Activated CD4-positive, alpha-beta T cell treated with anti-CD3 and anti-CD28 coated beads for 4 hours (primary cell): Measurements from ENCODE around the gene LYVE1.
"Not testable (repeated sequence)": the region's sequence is repeated elsewhere in the genome, so short reads cannot be mapped to it uniquely, and the experiment has no call there.

ENCODE experiments used
- DNase-seq, 2 donors: peaks; one replicate each; pipeline ENCODE4 v3.0.0-alpha.2; 2020

The LYVE1 gene, protein sequence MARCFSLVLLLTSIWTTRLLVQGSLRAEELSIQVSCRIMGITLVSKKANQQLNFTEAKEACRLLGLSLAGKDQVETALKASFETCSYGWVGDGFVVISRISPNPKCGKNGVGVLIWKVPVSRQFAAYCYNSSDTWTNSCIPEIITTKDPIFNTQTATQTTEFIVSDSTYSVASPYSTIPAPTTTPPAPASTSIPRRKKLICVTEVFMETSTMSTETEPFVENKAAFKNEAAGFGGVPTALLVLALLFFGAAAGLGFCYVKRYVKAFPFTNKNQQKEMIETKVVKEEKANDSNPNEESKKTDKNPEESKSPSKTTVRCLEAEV

DNA sequence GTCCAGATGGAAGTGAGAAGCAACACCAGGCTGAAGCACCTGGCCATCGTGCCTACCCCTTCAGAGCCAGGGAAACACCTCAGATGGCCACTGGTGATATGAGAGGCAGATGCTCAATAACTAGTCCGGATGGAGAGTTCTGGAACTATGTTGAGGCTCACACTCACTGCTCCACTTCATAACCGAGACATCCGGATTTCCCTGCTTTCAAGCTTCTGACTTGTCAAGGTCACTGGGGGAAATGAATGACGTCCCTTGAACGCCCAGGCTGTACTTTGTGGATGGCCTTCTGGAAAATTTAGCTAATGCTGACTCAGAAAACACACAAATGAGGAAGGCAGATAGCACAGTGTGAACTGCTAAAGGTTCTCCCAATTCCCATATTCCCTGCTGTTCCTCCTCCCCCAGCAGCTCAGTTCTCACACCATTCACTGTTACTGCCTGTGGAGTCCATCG is at the start of gene LYVE1:
TSS of gene LYVE1 (minus strand) at position 180 of the 456 bp plus-strand sequence. CDS start at position 47, 133 bp downstream.
- no peak for DNase-seq

DNA sequence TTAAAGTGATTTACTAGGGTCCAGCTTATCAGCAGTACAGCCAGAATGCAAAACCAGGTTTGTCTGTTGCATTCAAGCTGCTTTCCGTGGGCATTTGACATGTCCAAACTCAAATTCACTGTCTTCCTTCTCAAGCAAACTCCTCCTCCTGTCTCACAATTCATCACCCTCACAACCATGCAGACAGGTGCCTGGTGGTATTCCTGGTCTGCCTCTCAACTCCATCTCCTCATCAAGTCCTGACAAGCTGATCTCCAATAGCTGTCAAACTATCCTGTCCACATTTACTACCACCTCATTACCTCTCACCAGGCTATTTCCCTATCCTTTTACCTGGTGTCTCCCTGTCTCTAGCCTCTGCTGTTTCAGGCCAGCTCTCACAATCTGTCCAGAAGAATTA is 49.1 kb upstream of the LYVE1 start:
- DNase-seq: no peak

DNA sequence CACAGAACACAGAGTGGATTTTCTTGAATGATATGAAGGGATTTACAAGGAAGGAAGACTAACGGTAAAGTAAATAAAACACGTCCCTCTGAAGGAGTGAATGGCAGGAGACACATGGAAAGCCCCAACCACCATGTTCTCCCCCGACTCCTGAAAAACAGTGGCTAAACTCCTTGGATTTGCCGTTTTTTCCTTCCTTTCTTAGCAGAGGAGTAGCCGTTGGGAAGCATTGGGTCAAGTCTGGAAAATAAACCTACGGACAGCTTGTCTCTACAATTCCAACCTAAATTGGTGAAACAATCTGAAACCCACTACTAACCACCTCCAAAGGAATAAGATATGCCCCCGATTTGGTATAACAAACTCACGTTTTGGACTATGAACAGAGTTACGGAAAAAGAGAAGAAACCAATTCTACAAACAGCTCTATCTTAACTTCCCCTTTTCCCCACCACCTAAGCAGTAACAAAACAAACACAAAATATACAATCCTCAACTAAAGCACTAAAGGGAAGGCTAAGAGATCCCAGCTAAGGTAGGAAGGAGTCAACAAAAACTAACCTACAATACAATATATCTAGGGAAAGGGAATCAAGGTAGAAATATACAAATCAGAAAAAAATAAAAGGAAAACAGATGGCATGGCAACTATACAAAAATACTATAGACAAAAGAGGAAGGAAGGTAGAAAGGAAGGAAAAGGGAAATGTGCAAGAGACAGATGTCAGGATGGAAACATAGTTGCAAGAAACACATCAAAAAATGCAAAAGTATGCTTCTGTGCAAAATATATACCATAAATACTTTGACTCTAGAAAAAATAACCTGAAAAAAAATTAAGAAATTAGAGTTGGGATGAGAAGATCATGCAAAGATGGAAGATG is 43.8 kb upstream of the LYVE1 start:
- no peak for DNase-seq

DNA sequence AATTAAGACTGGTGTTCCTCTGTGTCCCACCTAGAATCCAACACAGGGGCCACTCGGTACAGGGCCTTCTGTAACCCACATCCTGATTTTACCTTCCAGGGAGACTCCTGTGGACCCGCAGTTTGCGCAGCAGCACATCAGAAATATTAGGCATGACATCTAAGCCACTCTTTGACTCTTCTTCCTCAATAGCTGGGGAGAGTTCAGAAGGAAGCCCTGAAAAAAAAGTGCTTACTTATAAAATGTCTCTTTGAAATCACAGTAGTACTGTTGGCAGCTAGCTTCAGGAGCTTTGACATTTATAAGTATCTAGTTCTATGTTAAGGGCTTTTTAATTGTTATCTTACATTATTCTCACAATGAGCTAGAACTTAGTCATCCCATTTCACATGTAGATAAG is 41.2 kb upstream of the LYVE1 start:
- no peak for DNase-seq

DNA sequence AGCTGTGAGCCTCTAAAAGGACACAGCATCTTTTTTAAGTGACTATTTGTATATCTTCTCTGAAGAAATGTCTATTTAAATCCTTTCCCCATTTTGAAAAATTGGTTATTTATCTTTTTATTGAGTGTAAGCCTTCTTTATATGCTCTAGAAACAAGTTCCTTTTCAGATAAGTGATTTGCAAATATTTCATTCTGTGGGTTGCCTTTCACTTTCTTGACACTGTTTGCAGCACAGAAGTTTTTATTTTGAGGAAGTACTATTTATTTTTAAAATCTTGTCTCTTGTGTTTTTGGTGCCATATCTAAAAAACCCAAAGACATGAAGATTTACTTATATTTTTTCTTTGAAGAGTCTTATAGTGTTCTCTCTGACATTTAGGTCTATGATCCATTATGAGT is 40.1 kb upstream of the LYVE1 start:
- no peak for DNase-seq

DNA sequence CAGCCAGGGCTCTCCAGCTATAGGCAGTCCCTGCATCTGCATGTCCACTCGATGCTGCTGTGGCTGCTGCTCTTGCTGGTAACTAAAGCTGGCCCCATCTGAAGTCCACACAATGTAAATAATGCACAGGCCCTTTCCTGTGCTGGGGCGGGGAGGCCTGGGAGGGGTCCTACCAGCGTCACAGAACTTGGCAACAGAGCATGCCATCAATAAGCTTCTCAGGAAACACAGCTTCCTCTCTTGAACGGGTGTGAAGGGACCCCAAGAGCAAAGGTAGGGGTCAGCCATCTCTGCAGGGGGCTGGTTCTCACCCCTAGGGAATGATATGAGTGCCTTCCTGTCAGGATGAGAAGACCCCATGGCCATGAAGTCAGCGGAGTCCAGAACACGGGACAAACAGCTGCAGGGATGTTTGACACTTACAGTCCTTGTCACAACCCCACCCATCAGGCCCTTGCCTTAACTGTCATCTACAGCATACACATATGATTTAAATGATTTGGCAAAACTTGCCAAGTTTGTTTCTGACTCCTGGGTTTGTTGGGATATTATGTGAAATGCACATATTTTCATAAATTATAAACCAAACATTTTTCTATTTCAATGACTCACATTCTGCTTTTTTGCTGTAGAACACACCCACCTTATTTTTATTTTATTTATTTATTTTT is 39.1 kb upstream of the LYVE1 start:
- no peak for DNase-seq

DNA sequence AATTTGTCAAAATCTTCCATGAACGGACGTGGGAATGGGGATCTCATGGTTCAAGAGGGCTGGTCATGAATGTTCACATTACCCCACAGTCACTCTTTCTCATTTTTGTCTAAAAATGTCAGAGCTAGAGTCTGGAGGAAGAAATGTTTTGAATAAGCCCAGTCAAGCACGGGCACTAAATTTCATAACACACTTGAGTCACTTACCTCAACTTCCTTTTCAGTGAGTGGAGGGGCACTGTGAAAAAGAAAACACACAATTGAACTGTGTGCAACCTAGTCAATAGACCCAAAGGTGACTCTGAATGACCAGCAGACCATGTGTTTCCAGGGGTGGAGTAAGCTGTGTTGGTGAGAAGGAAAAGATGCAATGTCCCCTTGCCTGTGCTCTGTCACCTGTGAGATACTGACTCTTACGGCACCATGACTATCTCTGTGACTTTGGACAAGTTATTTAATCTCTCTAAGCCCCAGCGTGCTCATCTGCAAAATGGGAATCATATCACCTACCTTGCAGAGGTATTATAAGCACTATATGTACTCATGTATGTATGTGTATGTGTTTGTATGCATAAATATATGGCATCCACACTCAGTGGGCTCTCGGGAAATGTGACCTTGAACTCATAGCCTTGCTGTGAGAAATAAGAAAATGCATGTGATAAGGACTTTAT is 38.2 kb upstream of the LYVE1 start:
- no peak for DNase-seq

DNA sequence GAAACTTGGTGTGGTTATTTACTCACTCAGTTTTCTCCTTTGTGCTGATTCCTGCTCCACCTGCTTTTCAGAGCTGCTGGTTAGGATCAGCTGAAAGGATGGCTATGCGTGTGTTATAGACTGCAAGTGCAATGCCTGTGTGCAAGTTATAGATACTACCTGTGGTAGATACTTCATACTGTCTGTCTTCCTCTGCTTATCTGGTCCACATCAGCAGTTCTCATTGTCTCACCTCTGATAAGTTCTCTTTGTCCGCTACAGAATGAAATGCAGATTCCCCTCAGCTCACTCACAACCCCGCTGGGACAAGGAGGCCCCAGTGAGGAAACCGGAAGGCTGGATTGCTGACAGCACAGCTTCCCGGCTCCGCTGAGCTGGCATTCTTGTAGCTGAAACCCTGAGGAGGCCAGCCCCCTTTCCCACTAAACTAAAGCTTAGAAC is 37.5 kb upstream of the LYVE1 start:
- DNase-seq: no peak

DNA sequence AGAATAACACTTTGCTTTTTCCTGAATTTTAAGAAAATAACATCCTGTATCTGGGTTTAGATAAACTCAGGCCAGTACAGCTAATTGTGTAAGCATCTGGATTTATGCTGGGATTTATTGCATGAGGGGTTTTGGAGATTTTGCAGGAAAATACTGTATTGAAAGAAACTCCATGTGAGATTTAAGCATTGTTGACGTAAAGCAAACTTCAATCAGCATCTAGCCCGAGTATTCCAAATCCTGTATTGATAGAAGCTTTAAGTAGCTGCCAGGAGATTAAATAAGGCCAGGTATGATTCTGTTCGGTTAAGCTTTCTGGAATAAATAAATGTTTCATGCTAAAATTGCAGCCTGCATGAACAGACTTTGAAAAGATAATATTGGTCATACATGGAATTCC is 36.3 kb upstream of the LYVE1 start:
- DNase-seq: no peak

DNA sequence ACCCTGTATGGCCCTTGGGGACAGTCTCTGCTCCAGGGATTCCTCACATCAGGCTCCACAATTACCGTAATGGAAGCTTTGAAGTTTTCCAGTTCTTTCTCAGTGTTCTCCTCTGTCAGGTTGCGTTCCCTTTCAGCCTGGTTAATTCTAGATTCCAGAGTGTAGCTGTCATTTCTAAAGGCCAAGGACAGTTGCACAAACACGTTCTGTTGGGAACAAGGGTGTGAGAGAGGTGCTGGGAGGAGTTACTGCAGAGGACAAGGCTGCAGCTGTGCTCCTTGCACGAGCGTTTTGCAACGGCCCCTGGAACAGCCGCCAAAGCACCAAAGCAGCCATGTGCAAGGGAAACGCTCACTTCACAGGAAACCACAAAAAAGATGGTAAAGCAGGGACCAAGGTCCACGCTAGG is 35.9 kb upstream of the LYVE1 start:
- DNase-seq: no peak

DNA sequence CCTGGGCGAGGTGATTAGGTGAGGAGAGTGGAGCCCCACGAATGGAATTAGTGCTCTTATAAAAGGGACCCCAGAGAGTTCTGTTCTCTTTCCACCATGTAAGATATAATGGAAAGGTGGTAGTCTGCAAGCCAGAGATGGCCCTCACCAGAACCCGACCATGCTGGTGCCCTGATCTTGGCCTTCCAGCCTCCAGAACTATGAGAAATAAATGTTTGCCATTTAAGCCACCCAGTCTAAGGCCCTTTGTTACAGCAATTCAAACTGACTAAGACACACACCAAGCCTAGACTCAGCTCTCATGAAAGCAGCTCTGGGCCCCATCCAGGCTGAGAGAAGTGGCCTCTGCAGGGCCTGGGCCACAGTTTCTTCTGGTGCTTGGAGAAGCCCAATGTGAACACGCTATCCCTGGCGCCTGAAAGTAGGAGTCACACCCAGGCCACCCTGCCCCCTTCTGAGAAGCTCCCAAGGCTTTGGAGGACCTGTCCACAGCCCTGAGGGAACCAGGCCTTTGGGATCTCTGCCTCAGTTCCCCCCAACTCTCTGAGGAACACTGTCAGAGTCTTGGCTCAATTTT is 35.3 kb upstream of the LYVE1 start:
- no peak for DNase-seq

DNA sequence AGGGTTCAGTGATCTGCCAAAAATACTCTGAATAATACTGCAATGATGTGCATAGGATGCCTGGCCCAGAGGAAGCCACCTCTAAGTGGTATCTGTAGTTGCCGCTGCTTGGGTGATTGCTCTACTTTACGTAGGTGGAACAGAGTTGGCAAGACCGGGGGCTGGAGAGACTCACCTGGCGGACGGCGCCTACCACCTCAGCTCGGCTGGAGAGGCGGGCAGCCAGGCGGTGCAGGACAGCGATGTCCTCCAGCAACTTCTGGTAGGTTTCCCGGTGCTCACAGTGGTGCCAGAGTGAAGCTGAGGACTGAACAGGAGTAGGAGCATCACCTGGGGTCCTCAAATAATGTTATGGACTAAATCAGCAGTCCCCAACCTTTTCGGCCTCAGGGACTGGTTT is 34.5 kb upstream of the LYVE1 start:
- no peak for DNase-seq

DNA sequence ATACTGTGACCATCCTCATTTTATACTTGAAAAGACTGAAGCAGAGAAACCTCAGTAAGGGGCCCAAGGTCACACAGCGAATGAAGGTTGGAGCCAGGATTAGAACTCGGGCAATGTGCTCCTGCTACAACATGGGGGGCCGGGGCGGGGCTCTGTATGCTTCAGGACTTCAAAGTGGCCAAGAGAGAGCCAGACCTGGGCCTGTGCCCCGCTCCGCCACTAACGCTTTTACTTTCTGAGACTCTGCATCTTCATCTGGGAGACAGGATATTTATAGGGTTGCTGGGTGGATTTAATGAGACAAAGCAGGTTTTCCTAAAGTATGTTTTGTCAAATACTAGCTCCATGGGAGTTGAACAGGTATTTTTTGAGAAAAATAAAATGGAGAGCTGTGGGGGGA is 33.9 kb upstream of the LYVE1 start:
- DNase-seq: no peak

DNA sequence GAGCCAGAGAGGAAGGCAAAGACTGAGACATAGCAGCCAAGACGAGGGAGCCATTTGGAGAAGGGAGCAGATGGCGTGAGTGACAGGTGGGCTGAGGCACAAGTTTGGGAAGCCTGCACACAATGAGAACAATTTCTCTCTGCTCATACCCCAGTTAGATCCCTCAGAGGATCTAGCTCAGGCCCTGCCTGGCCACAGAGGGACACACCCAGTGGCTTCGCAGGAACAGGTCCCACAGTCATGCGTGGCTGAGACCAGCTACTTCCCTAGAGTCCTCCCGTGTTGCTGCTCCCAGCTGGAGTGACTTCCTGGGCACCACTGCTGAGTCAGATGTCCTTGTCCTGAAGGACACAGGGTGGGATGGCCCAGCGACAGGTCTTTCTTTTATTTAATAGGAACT is 33.4 kb upstream of the LYVE1 start:
- no peak for DNase-seq

DNA sequence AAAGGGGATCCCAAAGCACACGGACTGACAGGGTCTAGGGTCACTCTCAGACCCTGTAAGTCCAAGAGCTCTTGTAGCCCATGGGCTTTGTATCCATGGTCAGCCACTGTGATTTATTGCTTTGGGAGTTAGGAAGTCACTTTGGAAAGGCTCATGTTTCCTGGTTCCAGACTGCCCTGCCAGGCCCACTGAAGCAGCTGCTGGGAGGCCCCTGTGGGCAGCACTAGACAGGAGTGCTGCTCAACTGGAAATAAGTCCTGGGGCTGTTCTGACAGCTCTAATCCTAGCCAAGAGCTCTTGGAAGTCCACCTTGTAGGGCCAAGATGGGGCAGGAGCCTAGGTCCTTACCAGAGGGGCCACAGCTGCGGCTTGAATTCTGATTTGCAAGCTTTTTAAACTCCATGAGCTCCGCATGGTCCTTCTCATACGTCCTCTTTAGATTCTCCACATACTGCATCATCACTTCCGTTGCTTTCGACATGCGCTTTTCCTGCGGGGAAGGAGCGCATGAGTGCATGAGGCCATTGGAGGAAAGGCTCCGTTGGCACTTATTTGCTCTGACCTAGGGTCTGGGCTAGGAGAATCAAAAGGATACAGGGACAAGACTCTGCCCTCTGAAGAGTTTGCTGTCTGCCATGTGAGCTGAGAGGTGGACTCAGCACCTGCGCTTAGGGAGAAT is 32.2 kb upstream of the LYVE1 start:
- no peak for DNase-seq

DNA sequence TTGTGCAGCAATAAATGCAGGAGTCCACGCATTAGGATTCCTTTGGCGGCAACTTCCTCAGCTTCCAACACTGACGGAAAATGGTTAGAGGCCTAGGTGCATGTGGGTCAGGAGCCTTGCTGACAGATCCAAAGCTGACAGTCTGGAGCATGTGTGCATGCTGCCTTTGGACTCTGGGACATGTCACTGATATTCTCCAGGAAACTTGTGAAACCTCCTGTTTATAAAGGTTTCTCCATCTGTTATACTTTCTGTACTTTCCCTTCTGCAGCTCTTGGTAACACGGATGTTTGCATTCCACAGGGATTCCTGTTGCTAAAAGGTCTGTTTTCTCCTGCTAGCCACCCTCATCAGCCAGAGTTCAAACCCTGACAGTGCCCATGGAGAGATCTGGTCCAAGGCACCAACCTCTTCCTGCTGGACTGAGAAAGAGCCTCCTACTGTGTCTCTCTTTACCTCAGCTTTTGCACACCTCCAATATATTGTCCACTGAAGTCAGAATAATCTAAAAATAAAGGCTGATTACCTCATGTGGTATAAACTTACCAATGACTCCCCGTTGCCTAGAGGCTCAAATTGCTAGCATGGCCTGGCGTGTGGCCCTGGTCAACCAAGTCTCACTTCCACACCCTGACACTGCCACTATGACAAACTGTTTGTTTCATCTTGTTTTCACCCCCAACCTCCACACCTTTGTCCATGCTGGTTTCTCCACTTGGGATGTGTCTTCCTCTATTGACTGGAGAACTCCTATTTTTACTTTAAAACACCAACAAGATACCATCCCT is 31.1 kb upstream of the LYVE1 start:
- DNase-seq: no peak

DNA sequence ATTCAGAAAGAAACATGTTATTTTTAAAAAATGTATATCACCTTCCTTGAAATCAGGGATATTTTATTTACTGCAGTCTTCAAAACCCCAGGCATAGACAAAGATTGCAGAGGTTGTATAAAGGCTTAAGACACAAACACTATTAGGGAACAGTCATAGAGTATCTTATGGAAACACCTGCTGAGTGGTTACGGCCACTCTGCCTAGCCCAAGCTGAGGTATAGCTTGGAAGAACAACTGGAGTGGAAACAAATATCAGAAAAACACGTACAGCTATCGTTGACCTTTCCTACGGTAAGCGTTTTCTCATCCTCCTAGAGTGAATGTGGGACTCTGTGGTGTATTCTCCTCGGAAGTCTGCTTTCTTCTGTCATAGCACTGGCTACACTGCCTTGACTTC is 30.4 kb upstream of the LYVE1 start:
- no peak for DNase-seq

DNA sequence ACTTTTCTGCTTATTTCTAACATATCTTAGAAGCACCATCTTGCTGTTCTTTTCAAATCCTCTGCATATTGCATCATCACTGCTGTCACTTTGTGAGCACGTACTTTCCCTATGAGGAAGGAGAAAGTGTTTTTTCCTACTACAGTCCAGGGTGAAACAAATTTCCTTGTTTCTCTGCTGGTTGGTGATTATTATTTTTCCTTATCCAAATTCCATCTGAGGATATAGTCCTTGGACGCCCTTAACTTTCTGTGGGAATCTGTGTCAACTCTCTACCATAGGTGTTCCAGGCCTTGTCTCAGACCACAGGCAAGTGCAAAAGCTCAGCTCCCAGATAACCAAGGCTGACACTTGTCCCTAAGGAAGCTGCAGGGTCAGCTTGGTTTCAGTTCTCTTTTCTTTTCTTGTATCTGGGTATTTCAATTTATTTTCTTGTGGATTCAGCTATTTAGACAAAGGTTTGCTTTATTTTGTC is 29.4 kb upstream of the LYVE1 start:
- DNase-seq: no peak

DNA sequence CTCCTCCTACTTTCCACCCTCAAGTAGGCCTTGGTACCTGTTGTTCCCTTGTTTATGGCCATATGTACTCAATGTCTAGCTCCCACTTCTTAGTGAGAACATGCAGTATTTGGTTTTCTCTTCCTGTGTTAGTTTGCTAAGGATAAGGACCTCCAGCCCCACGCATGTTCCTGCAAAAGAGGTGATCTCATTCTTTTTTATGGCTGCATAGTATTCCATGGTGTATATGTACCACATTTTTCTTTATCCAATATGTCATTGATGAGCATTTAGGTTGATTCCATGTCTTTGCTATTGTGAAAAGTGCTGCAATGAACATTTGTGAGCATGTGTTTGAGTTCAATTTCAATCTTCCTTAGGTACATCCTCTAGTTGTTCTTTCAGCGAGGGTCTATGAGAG is 27.4 kb upstream of the LYVE1 start:
- DNase-seq: not testable (repeated sequence)

DNA sequence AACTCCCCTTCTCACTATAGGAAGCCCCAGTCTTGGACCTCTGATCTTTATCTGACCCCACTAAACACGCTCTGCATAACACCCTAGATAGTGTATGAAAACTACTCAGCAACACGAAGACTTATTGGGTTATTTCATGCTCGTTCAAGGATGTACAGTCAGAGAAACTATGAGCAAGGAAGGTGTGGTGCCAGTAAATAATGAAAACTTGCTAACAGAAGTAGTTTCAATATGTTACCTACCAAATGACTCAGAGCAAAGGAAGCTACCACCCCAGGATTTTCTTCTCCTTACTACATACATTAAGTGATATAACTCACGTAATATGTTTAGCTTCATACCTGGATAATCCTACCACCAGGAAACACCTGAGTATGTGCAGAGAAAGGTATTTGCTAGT is 25.9 kb upstream of the LYVE1 start:
- DNase-seq: no peak

DNA sequence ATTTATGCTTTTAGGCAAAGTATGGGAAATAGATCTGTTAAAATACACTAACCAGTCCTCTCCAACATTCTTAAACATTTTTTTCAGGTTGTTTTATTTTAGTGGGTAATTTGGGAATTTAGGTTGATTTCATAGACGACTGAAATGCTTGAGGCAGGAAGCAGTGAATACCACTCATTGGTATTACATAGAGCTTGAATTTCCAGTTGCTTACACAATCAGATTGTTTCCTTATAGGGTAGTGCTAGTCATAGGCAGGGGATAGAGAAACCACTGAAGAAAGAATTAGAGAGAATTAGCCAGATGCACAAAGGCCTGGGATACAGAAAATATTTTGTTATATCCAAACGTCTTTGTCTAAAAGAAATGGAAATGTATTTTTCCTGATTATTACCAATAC is 23.9 kb upstream of the LYVE1 start:
- no peak for DNase-seq
